Endothelial cell of umbilical vein (primary cell): ENCODE data around the gene MFAP4. TPM values are rescaled to one million over a fixed set of nuclear protein-coding genes. Genes with fewer than 3 reads are reported as not detected.

Experiments used
- BruUV-seq: library from RNA; stranded (reverse); fragments of 400-500 nt; replicated peaks from 2 replicates; lab custom pipeline; 2021; lab: Mats Ljungman, UMichigan
- CTCF ChIA-PET: fragments of 300-600, 350-600 bp; sonication (Branson Sonifier 250); formaldehyde crosslinking; loops from one replicate; lab custom pipeline; 2021; ENCODE audit warnings: antibody characterized with exemption, inconsistent platforms; lab: Charles Lee
- POLR2A ChIA-PET: fragments of 300-600, 350-600 bp; sonication (Branson Sonifier 250); formaldehyde crosslinking; loops from one replicate; lab custom pipeline; 2021; ENCODE audit warnings: antibody characterized with exemption, inconsistent platforms; lab: Charles Lee
- DNase-seq: peaks from one replicate; pipeline ENCODE4 v3.0.0-alpha.2; 2011; ENCODE audit warnings: low read depth, low spot score
- FAIRE-seq: peaks from 2 replicates; lab custom pipeline; 2011; peaks lifted over from hg19 to GRCh38; lab: Jason Lieb, UNC
- H2AFZ ChIP-seq: 2 replicates; pipeline ENCODE4 v1.6.0; 2012; ENCODE audit warnings: low read depth, low read length, control low read depth, inconsistent platforms
- H3K27ac ChIP-seq: 2 replicates; pipeline ENCODE4 v1.5.1; 2011; ENCODE audit warnings: low read depth, mild to moderate bottlenecking, control low read depth, low read length, moderate library complexity; ENCODE audit not compliant: insufficient read depth
- H3K27me3 ChIP-seq, 2 experiments: 2 replicates each; pipeline versions ENCODE4 v1.6.0 to v1.6.1; 2011; ENCODE audit warnings: low read length in 2 of 2, mixed read lengths in 1 of 2; ENCODE audit not compliant: control insufficient read depth in 2 of 2, insufficient read depth in 2 of 2
- H3K36me3 ChIP-seq, 2 experiments: 2 replicates in 1 of 2; 3 replicates in 1 of 2; pipeline ENCODE4 v1.5.1; 2011; ENCODE audit warnings: low read length in 2 of 2, mild to moderate bottlenecking in 1 of 2, moderate library complexity in 1 of 2; ENCODE audit not compliant: control insufficient read depth in 2 of 2, insufficient read depth in 2 of 2; ENCODE audit errors: extremely low read depth in 1 of 2
- H3K4me1 ChIP-seq: 3 replicates; pipeline ENCODE4 v1.5.1; 2011; ENCODE audit warnings: mild to moderate bottlenecking, low read length; ENCODE audit not compliant: control insufficient read depth, insufficient read depth; ENCODE audit errors: extremely low read depth
- H3K4me2 ChIP-seq: 2 replicates; pipeline ENCODE4 v1.6.1; 2011; ENCODE audit warnings: low read length, control low read depth, mixed read lengths; ENCODE audit not compliant: insufficient read depth
- H3K4me3 ChIP-seq, 3 experiments: fragments of 200-600 bp in 1 of 3; sonication (generic), shearing (Covaris generic) in 1 of 3; replicated peaks in 1 of 3; 2 replicates each; pipeline ENCODE4 v1.5.1; 2011 to 2016; ENCODE audit warnings: control low read depth in 3 of 3, low read length in 3 of 3, mild to moderate bottlenecking in 2 of 3, inconsistent platforms in 1 of 3, low read depth in 1 of 3, moderate library complexity in 1 of 3; ENCODE audit not compliant: insufficient read depth in 1 of 3
- H3K79me2 ChIP-seq: 2 replicates; pipeline ENCODE4 v1.6.0; 2012; ENCODE audit warnings: low read length, inconsistent platforms; ENCODE audit not compliant: control insufficient read depth, insufficient read depth
- H3K9ac ChIP-seq: replicated peaks from 2 replicates; pipeline ENCODE3; 2011; ENCODE audit warnings: low read length, control low read depth; ENCODE audit not compliant: insufficient read depth; ENCODE audit errors: extremely low read depth
- H3K9me1 ChIP-seq: replicated peaks from 3 replicates; pipeline ENCODE4 v1.6.0; 2011; ENCODE audit warnings: mild to moderate bottlenecking, low read length; ENCODE audit not compliant: control insufficient read depth, insufficient read depth; ENCODE audit errors: extremely low read depth
- H3K9me3 ChIP-seq: replicated peaks from 2 replicates; pipeline ENCODE4 v1.5.1; 2012; ENCODE audit warnings: low read length, inconsistent platforms; ENCODE audit not compliant: control insufficient read depth, insufficient read depth
- H4K20me1 ChIP-seq: replicated peaks from 2 replicates; pipeline ENCODE3; 2011; ENCODE audit warnings: mild to moderate bottlenecking, low read length; ENCODE audit not compliant: control insufficient read depth, insufficient read depth; ENCODE audit errors: extremely low read depth
- CTCF ChIP-seq, 2 donors: IDR thresholded peaks; 1 replicate in 1 of 2; 2 replicates in 1 of 2; pipeline ENCODE4 v1.5.1; 2011; ENCODE audit warnings: low read length in 2 of 2, mild to moderate bottlenecking in 2 of 2, moderate library complexity in 2 of 2, control low read depth in 1 of 2, inconsistent platforms in 1 of 2, low read depth in 1 of 2; ENCODE audit not compliant: insufficient read depth in 1 of 2; ENCODE audit errors: extremely low read depth in 1 of 2
- EZH2 ChIP-seq: IDR thresholded peaks from 2 replicates; pipeline ENCODE4 v1.6.1; 2012; ENCODE audit warnings: borderline replicate concordance, low read depth, mild to moderate bottlenecking, moderate library complexity, low read length, inconsistent platforms; ENCODE audit not compliant: severe bottlenecking
- FOS ChIP-seq: IDR thresholded peaks from 2 replicates; pipeline ENCODE4 v1.6.1; 2011; ENCODE audit warnings: mild to moderate bottlenecking, low read length, moderate library complexity, borderline replicate concordance; ENCODE audit not compliant: insufficient read depth
- GATA2 ChIP-seq: IDR thresholded peaks from 2 replicates; pipeline ENCODE4 v1.7.0; 2011; ENCODE audit warnings: low read depth, mild to moderate bottlenecking, moderate library complexity, mixed read lengths, low read length; ENCODE audit not compliant: insufficient read length, insufficient read depth
- JUN ChIP-seq: IDR thresholded peaks from 2 replicates; pipeline ENCODE4 v1.6.1; 2011; ENCODE audit warnings: borderline replicate concordance, low read depth; ENCODE audit not compliant: insufficient read length, insufficient read depth
- MAX ChIP-seq: IDR thresholded peaks from 2 replicates; pipeline ENCODE4 v1.6.1; 2011; ENCODE audit not compliant: insufficient read depth, insufficient read length
- MYC ChIP-seq: IDR thresholded peaks from one replicate; pipeline ENCODE4 v1.6.1; 2011; ENCODE audit warnings: mild to moderate bottlenecking, low read depth, low read length
- POLR2A ChIP-seq: IDR thresholded peaks from 2 replicates; pipeline ENCODE4 v1.6.1; 2012; ENCODE audit warnings: low read depth, mild to moderate bottlenecking, control low read depth, low read length
- POLR2AphosphoS5 ChIP-seq: IDR thresholded peaks from 2 replicates; pipeline ENCODE4 v1.6.1; 2012; ENCODE audit warnings: low read depth, mild to moderate bottlenecking, control low read depth, low read length, moderate library complexity; ENCODE audit not compliant: insufficient read depth
- dilution Hi-C: fragments of 300-500 bp; cut with MboI; formaldehyde crosslinking; loops from one replicate; pipeline ENCODE4 v1.15.0; 2019; ENCODE audit warnings: low sequenced_read_pairs; ENCODE audit not compliant: extremely low pct_ligation_motif_present
- intact Hi-C: fragments of 100-400 bp; cut with micrococcal nuclease; formaldehyde crosslinking; loops from one replicate; pipeline ENCODE4 v1.10.0; 2022
- polyA plus RNA-seq, 4 experiments: library from polyadenylated mRNA; depleted of rRNA in 3 of 4; stranded (reverse) in 3 of 4; unstranded in 1 of 4; fragments of >200 nt; gene quantifications; 2 replicates each; pipeline versions ENCODE4 v1.2.1 to v1.2.3, GENCODE V29; 2011 to 2012; ENCODE audit warnings: missing spikeins in 1 of 4
- total RNA-seq: library from RNA; stranded (reverse); gene quantifications from 2 replicates; pipeline ENCODE4 v1.2.3, GENCODE V29; 2021

Gene MFAP4
- total and polyA plus RNA-seq, 2 donors (not counting 3 experiments of a cell fraction or from before 2014, with no cell fraction given): not detected

- FAIRE-seq: no peak
Observed at GRCh38 chr17:19381741-19382444, 5.1 kb downstream of the MFAP4 start.

More at GRCh38 chr17:19381741-19382444, 5.1 kb downstream of the MFAP4 start:
- CTCF ChIA-PET: no interaction called here
- no peaks in the 10 kb centered on the region for H4K20me1 ChIP-seq
- H3K27me3 ChIP-seq: no peaks in the 10 kb centered on the region
- no peak for DNase-seq
- no peak overlapping the region for H3K27ac ChIP-seq
- H3K79me2 ChIP-seq: peaks cover 15% of the 10 kb centered on the region
- H3K36me3 ChIP-seq: peaks cover 13 to 32% of the 10 kb centered on the region in 2 experiments
- dilution Hi-C loops: no loop called here
- no peak overlapping the region for H3K4me3 ChIP-seq
- BruUV-seq: no TSS peak
- no peaks in the 10 kb centered on the region for H3K9me1 ChIP-seq
- intact Hi-C loops: no loop called here
- no peak overlapping the region for H2AFZ ChIP-seq
- no peak overlapping the region for H3K4me2 ChIP-seq
- POLR2A ChIA-PET: no interaction called here
- H3K4me1 ChIP-seq: peaks cover 7% of the 10 kb centered on the region
- TF ChIP-seq MAX (no peak), POLR2A (no peak), MYC (no peak), EZH2 (no peak), GATA2 (no peak), POLR2AphosphoS5 (no peak), FOS (no peak), CTCF (IDR thresholded peaks at IDR 0.05; ENCODE audit: extremely low read depth in 1 of 2, insufficient read depth in 1 of 2, low read depth in 1 of 2, low read length in 2 of 2) (no peak), JUN (no peak)
- no peak overlapping the region for H3K9ac ChIP-seq
- H3K9me3 ChIP-seq: no peaks in the 10 kb centered on the region
